Fibroblast of skin of left quadriceps (primary cell): ENCODE measurements around the gene ACKR2.

Source experiments
- DNase-seq, 2 experiments: peaks; one replicate each; pipeline ENCODE4 v3.0.0-alpha.2; 2013; ENCODE audit warnings: low read depth in 2 of 2

Gene ACKR2, protein sequence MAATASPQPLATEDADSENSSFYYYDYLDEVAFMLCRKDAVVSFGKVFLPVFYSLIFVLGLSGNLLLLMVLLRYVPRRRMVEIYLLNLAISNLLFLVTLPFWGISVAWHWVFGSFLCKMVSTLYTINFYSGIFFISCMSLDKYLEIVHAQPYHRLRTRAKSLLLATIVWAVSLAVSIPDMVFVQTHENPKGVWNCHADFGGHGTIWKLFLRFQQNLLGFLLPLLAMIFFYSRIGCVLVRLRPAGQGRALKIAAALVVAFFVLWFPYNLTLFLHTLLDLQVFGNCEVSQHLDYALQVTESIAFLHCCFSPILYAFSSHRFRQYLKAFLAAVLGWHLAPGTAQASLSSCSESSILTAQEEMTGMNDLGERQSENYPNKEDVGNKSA

DNA sequence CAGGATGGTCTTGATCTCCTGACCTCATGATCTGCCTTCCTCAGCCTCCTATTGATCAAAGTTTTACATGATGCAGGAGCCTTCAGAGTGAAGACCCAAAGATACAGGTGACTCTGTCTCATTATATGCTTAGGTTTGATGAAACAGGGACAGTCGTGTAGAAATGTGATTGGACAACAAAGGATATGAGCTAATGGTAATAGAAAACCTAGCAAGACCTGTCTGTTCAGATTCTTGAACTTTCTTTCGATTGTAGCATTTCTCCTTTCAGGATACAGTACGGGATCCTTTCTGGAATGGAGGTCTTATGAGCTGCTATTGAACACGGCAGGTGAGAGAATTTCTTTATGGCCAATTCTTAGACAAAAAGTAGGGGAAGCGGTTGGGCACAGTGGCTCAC lies at the start of gene ACKR2:
ACKR2 (plus strand) TSS at position 244 of the 400 bp plus-strand sequence. CDS start 55,058 bp downstream, outside the sequence.
- DNase-seq = no peak

- no peak for DNase-seq
Observed at GRCh38 chr3:42762046-42762724, 47.1 kb upstream of the ACKR2 start.

DNA sequence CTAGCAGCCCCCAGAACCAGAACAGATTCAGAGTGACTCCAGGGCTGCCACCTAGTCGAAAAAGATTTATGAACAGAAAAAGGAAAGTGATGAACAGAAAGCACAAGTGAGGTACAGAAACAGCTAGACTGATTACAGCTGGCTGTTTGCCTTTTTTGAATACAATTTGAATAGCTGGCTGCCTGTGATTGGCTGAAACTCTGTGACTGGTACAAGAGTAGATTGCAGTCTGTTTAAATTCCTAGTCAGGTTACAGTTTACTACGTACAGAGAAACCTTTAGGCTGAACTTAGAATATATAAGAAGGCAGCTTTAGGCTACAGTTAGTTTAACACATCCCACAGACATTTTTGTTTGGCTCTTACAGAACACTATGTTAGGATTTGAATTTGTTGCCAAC lies 46.2 kb upstream of the ACKR2 start:
- no peak for DNase-seq

DNA sequence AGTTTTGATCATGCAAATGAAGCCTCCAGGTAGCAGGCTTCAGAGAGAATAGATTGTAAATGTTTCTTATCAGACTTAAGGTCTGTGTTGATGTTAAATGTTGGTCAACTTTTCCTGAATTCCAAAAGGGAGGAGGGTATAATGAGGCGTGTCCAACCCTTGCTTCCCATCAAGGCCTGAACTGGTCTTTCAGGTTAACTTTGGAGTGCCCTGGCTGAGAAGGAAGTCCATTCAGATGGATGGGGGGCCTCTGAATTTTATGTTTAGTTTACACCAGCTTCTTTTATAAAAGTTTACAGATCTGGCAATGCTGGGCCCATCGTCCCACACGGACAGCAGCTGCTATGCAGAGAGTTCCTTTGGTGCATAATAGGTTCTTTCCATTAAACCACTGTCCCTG lies 45.1 kb upstream of the ACKR2 start:
- DNase-seq = no peak

GRCh38 chr3:42764561-42765295 lies 44.5 kb upstream of the ACKR2 start:
- no peak for DNase-seq

DNA sequence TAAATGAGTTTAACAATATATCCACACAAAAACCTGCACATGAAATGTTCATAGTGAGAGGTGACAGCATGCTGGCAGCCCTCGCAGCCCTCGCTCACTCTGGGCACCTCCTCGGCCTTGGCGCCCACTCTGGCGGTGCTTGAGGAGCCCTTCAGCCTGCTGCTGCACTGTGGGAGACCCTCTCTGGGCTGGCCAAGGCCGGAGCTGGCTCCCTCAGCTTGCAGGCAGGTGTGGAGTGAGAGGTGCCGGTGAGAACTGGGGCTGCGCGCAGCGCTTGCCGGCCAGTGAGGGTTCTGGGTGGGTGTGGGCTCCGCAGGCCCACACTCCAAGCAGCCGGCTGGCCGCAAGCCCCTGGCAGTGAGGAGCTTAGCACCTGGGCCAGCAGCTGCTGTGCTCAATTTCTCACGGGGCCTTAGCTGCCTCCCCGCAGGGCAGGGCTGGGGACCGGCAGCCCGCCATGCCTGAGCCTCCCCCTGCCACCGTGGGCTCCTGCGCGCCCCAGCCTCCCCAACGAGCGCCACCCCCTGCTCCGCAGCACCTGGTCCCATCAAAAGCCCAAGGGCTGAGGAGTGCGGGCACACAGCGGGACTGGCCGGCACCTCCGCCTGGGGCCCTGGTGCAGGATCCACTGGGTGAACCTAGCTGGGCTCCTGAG lies 39.6 kb upstream of the ACKR2 start:
- DNase-seq = no peak

GRCh38 chr3:42771271-42771670 lies 38.0 kb upstream of the ACKR2 start:
- no peak for DNase-seq

GRCh38 chr3:42772670-42773408 lies 36.4 kb upstream of the ACKR2 start, which contains the start of gene CCDC13:
Gene CCDC13 (minus strand): TSS chr3:42773253. CDS start chr3:42758345, 14,908 bp downstream.
- peak; percentile 62 to 64 for DNase-seq

DNA sequence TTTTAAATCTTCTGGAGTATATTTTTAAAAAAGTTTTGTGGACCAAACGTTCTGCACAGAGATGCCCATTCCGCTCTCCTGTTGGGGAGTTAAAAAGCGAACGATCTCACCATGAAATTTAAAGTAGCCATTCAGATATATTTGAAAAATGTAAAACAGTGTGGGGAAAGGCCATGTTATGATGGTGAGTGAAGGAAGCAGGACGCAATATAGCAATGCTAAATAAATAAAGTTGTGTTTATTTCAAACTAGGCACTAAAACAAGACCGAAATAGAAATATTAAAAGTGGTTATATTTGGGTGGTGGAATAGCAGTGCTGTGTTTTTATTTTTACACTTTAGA lies 35.9 kb upstream of the ACKR2 start:
- no peak for DNase-seq

- no peak for DNase-seq
Observed at GRCh38 chr3:42778644-42779043, 30.6 kb upstream of the ACKR2 start.

DNA sequence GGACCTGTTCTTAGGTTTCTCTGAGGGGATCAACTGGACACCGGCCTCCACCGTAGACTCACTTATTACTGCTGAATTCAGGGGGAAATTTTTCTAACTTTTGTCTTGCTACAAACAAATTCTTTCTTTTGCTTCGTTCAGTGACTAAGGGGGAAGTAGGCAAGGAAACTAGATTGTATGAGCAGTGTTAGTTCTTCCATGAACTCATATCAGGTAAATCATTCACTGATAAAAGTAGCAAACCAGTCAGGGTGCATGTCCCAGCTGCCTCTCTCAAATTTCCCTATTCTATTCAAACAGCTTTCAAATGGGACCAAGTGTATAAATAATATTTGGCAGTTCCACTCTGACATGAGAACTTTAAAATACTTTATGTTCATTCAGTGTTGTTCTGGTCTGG lies 28.8 kb upstream of the ACKR2 start:
- no peak for DNase-seq

GRCh38 chr3:42780892-42781700 lies 28.1 kb upstream of the ACKR2 start:
- peak; percentile 37 to 41 for DNase-seq

DNA sequence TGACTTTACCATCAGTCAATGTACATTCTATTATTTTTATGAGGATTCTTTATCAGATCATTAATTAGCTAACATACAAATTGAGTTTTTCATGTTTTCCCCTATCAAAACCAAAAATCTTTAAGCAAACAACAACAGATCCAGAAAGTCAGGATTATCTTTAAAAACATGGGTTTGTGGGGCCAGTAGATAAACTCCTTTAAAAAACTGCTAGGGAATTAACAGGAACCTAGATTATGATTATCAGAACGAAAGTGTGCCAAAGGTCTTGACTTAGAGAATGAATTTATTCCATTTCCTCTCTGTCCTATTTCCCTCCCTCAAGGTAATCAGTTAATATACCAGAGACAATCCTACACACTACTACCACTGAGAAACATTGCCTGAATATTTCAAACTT lies 23.0 kb upstream of the ACKR2 start:
- no peak for DNase-seq

- DNase-seq = no peak
Observed at GRCh38 chr3:42786631-42787030, 22.6 kb upstream of the ACKR2 start.

DNA sequence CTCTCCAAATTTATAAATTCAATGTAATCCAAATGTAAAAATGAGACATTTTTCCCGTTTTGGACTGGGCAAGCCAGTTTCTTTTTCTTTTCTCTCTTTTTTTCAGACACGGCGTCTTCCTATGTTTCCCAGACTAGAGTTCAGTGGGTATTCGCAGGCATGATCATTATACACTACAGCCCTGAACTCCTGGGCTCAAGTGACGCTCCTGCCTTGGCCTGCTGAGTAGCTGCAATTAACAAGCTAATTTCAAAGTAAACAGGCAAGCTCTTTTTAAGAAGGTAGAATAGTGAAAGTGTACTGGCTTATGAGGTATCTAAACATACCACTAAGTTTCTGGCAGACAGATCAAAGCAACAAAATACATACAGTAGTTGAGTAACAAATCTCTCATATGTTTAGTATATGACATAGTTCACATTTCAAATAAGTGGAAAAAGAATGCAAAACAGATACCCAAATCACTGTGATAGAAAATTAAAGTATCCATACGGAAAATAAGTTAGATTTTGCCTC lies 18.5 kb upstream of the ACKR2 start:
- DNase-seq = no peak

GRCh38 chr3:42795621-42796181 lies 13.5 kb upstream of the ACKR2 start:
- no peak for DNase-seq

- DNase-seq = no peak
Observed at GRCh38 chr3:42796332-42796885, 12.8 kb upstream of the ACKR2 start.

- DNase-seq = no peak
Observed at GRCh38 chr3:42799376-42799775, 9.9 kb upstream of the ACKR2 start.

- DNase-seq = no peak
Observed at GRCh38 chr3:42800251-42800650, 9.0 kb upstream of the ACKR2 start.
